OCI-LY3 (cell line): Measurements from ENCODE around the gene KCNS3.

Experiments
- CTCF ChIP-seq: fragments of 200-600, 300-600 bp; sonication (generic); IDR thresholded peaks from 2 replicates; pipeline ENCODE4 v1.5.1; 2014; ENCODE audit warnings: antibody characterized with exemption, low read length, low read depth
- EZH2phosphoT487 ChIP-seq: fragments of 200-600 bp; shearing (Covaris generic); IDR thresholded peaks from 2 replicates; pipeline ENCODE4 v1.6.1; 2018; ENCODE audit warnings: antibody characterized with exemption, mixed run types, low read depth

- TF ChIP-seq CTCF = no peak
- no peak for TF ChIP-seq EZH2phosphoT487
Observed at GRCh38 chr2:17846676-17847075, 31.8 kb upstream of the KCNS3 start.
